NCI-H1694 (cell line): ENCODE data around the gene IRF6.

Experiments
- DNase-seq: peaks from one replicate; lab custom pipeline; 2025; lab: John Stamatoyannopoulos, UW

IRF6 gene

GRCh38 chr1:209759829-209760359 lies 46.0 kb downstream of the IRF6 start:
- DNase-seq, result no peak

DNA sequence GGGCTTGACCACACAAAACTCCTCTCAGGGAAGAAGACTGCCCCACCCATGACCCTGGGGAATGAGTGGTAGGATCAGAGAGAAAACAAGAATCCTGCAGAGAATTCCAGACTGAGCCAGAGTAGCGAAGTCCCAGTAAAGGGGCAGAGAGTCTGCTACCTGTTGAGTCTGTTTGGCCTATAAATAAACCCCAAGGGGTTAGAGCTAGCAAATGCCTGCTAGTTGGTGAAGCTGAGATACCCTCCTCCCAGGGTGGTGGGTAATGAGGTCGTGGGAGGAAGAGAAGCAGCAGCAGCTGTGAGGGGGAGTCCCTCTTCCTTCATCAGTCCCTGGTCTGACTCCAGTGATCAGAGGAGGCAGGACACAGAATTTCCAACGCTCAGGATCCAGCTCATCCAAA lies 47.5 kb downstream of the IRF6 start:
- DNase-seq, result no peak

- DNase-seq, result no peak
Measured at GRCh38 chr1:209756615-209757445, 49.1 kb downstream of the IRF6 start.

- DNase-seq, result no peak
Measured at GRCh38 chr1:209755926-209756614, 49.9 kb downstream of the IRF6 start, which contains the start of gene TRAF3IP3. TSS of gene TRAF3IP3 (plus strand) at chr1:209756053. CDS start at chr1:209760040, 3,987 bp downstream.

GRCh38 chr1:209755256-209755655 lies 50.7 kb downstream of the IRF6 start:
- DNase-seq, result no peak

GRCh38 chr1:209752890-209753289 lies 53.1 kb downstream of the IRF6 start:
- DNase-seq, result no peak

- DNase-seq, result no peak
Measured at GRCh38 chr1:209751627-209752231, 54.2 kb downstream of the IRF6 start.

GRCh38 chr1:209749670-209750323 lies 56.1 kb downstream of the IRF6 start:
- DNase-seq, result no peak

GRCh38 chr1:209749205-209749604 lies 56.7 kb downstream of the IRF6 start:
- DNase-seq, result no peak

DNA sequence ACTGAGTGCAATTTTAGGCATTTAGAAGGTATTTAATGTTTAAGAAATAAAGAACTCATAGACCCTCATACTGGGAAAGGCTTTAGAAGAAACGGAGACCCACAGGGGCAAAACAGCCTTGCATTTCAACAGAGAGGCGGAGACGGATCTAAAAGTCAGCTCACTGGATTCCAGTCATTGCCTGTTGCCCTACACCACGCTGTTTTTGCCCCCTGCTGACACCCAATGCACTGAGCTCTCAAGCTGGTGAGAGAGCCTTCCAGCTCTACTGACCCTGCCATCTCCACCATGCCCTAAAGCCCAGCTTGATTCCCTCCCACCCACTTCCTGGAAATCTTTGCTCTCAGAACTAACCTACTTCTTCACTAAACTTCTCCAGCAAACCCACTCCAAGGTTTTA lies 57.3 kb downstream of the IRF6 start:
- DNase-seq, result no peak

- DNase-seq, result no peak
Measured at GRCh38 chr1:209747580-209748262, 58.2 kb downstream of the IRF6 start.

GRCh38 chr1:209746451-209747165 lies 59.3 kb downstream of the IRF6 start:
- no peak for DNase-seq

DNA sequence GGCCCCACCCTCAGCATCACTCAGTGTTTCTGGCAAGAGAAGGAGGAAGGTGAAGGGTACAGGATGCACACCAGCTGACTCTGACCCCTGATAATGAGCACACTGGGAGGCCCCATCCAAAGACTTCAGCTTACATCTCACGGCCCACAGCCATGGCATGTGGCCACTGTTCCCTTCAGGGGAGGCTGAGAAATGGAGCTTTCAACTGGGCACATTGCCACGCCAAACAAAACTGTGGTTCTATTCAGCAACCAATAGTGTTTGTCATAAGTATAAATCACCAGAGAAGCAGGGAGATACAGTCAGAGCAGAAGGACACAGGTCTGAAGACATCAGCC lies 62.8 kb downstream of the IRF6 start:
- DNase-seq, result no peak

- no peak for DNase-seq
Measured at GRCh38 chr1:209742409-209743144, 63.4 kb downstream of the IRF6 start.

GRCh38 chr1:209741889-209742288 lies 64.1 kb downstream of the IRF6 start:
- DNase-seq, result no peak

- no peak for DNase-seq
Measured at GRCh38 chr1:209741193-209741592, 64.7 kb downstream of the IRF6 start.

DNA sequence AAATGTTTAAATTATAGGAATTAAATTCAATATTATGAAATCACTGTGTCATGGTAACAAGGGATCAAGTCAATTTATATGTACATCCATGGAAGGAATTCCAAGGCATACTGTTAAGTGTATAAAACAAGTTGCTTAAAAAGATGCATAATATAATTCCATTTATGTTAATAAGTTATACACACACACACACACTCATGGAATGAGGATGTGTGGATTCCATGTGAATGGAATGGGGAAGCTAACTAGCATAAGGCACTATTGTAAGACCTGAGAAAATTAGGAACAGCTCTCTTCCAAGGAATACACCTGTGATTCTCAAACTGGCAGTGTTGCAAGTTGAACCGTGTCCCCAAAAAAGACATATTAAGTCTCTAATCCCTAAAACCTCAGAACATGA lies 67.7 kb downstream of the IRF6 start:
- DNase-seq, result no peak

DNA sequence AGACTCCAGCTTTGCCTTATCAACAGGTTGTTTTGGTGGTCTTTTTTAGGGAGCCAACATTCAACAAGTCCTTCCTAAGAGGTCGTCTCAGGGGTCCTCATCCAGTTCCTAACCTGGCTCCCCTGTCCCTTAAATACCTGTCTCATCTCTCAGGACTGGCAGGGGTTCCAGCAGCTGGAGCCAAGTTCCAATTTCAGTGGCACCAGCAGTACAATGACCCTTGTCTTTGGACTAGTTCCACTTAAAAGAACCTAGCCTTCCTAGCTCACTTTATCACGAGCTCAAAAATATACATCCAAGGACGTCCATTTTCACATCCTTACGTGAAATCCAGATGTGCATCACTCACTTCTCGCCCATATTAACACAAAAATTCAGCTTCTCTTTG lies 68.8 kb downstream of the IRF6 start:
- DNase-seq, result no peak

DNA sequence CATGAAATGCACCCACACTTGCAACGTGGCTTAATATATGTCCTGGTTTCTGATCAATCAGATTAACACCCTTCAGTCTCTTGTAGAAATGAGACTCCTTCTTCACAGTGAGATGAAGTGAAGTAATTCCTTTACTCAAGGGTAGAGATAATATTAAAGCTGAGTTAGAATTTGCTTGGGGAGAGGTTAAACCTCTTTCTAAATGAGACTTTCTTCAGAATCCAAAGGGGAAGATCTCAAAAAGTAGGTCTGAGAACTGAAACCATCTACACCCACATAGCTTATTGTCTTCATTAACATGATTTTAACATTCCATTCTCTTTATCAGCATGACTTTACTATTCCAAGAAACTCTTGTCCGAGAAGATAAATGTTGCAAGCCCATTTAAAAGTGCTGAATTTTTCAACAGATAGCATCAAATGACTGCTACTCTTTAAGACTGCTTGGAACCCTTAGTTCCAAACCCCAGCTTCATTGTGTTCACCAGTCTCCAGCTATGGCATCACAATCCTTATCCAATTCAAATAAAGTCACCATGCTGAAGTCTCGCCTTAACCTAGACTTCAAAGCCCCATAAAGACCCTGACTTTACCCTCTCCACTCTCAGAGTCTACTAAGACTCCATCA lies 69.3 kb downstream of the IRF6 start:
- no peak for DNase-seq
